SK-N-MC (cell line): ENCODE results near the gene TP53I11.

Experiments used
- EZH2 ChIP-seq: fragments of 200-600 bp; sonication (generic); IDR thresholded peaks from one replicate; pipeline ENCODE4 v1.6.1; 2017; ENCODE audit warnings: antibody characterized with exemption
- POLR2AphosphoS5 ChIP-seq: IDR thresholded peaks from 2 replicates; pipeline ENCODE4 v1.6.1; 2012; ENCODE audit warnings: mild to moderate bottlenecking, low read depth, low read length, borderline replicate concordance

- TF ChIP-seq POLR2AphosphoS5 = no peak
- no peak for TF ChIP-seq EZH2
Observed at GRCh38 chr11:44917741-44918140, 32.9 kb downstream of the TP53I11 start.
